Progenitor cell of endocrine pancreas (in vitro differentiated cells): ENCODE measurements around the gene JPT1. TPM values are rescaled to one million over a fixed set of nuclear protein-coding genes. Genes with fewer than 3 reads are reported as not detected.

Source experiments
- DNase-seq: peaks from one replicate; pipeline ENCODE4 v3.0.0; 2021; ENCODE audit warnings: low spot score; ENCODE audit not compliant: unreplicated experiment
- H3K27ac Mint-ChIP-seq: 2 replicates; pipeline ENCODE4 v1.8.0; 2021; ENCODE audit warnings: mild to moderate bottlenecking, moderate library complexity, mixed read lengths
- H3K27me3 Mint-ChIP-seq: 2 replicates; pipeline ENCODE4 v1.8.0; 2021; ENCODE audit warnings: mixed read lengths
- H3K36me3 Mint-ChIP-seq: 2 replicates; pipeline ENCODE4 v1.8.0; 2022; ENCODE audit warnings: mixed read lengths; ENCODE audit not compliant: insufficient read depth
- H3K4me1 Mint-ChIP-seq: 2 replicates; pipeline ENCODE4 v1.8.0; 2021; ENCODE audit warnings: low read depth, mixed read lengths
- H3K4me3 Mint-ChIP-seq: 2 replicates; pipeline ENCODE4 v1.8.0; 2021; ENCODE audit warnings: low read depth, mild to moderate bottlenecking, moderate library complexity, mixed read lengths
- H3K9me3 Mint-ChIP-seq: 2 replicates; pipeline ENCODE4 v1.8.0; 2021; ENCODE audit warnings: low read depth, mixed read lengths
- total RNA-seq: library from RNA; stranded (reverse); gene quantifications from 2 replicates; pipeline ENCODE4 v1.2.1, GENCODE V29; 2021
- TF ChIP-seq, protein P1 (sequence below): fragments of 200-600 bp; sonication (generic); IDR thresholded peaks from one replicate; pipeline ENCODE4 v1.5.0; 2021; ENCODE audit warnings: antibody characterized with exemption, mild to moderate bottlenecking; ENCODE audit not compliant: unreplicated experiment

JPT1 gene
- total RNA-seq, 1 donor from 2014 or later: 202 TPM

DNA sequence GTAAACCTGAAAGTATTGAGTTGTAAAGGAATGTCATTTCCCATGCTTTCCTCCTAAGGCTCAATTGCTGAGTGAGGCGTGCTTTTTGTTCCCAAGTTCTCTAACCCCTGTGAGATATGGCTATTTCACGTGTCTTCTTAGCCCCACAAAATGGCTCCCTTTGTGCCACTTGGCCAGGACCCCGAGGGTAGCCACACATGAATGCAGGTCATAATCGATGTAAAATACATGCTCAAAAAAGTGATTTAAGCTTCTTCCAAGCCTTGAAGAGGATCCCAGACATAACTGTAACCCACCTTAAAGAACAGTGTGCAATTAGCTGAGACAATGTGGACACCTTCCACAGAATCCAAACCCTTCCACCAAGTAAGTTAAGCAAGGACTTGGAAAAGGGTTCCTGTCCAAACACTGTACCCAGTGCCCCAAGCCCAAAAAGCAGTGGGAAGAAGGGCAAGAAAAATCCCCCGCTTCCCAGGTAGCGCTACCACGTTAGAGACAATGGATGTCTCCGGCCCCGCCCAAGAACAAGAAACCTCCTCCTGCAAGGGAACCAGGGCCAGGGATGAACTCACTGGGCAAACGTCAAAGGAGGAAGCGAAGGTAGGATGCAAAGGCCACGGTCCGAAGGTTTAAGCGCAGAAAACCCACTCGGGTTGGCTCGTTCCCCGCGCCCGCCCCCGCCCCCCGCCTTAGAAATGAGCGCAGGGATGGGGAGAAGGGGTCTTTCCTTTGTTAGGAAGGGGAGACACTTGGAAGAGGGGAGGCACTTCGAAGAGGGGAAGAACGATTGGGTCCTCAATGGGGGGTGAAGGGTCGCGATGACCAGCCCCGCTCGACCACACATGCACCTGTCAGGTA is 1.2 kb downstream of the JPT1 start:
- Mint-ChIP-seq H3K27me3 (no peaks in the 10 kb centered on the region), H3K36me3 (peaks cover 9% of the 10 kb centered on the region), H3K4me1 (peaks cover 21% of the 10 kb centered on the region), H3K9me3 (no peaks in the 10 kb centered on the region), H3K27ac (peak overlapping the region; percentile 96), H3K4me3 (peak overlapping the region; percentile 97)
- TF ChIP-seq, protein P1, sequence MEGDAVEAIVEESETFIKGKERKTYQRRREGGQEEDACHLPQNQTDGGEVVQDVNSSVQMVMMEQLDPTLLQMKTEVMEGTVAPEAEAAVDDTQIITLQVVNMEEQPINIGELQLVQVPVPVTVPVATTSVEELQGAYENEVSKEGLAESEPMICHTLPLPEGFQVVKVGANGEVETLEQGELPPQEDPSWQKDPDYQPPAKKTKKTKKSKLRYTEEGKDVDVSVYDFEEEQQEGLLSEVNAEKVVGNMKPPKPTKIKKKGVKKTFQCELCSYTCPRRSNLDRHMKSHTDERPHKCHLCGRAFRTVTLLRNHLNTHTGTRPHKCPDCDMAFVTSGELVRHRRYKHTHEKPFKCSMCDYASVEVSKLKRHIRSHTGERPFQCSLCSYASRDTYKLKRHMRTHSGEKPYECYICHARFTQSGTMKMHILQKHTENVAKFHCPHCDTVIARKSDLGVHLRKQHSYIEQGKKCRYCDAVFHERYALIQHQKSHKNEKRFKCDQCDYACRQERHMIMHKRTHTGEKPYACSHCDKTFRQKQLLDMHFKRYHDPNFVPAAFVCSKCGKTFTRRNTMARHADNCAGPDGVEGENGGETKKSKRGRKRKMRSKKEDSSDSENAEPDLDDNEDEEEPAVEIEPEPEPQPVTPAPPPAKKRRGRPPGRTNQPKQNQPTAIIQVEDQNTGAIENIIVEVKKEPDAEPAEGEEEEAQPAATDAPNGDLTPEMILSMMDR: no peak
- DNase-seq: no peak

DNA sequence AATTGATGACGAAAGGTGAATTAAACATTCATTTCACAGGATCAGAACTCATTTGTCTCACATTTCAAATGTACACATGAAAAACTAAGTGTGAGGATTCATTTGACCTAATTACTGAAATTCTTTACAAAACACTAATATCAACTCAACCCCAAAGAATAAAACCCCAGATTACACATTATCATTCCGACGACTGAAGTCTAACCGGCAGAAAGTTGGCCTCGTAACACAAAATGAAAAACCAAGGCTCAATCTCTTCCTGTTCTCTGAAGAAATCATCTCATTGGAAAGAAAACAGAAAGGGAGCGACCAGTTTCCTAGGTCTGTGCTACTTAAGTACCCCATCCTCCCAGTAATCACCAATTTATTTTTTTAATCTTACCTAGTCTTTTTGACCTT is 1.8 kb downstream of the JPT1 start:
- H3K36me3 Mint-ChIP-seq: peaks cover 15% of the 10 kb centered on the region
- no peaks in the 10 kb centered on the region for H3K9me3 Mint-ChIP-seq
- H3K27me3 Mint-ChIP-seq: no peaks in the 10 kb centered on the region
- peak overlapping the region; percentile 96 for H3K27ac Mint-ChIP-seq
- DNase-seq: no peak
- H3K4me1 Mint-ChIP-seq: peaks cover 21% of the 10 kb centered on the region
- TF ChIP-seq, protein P1: no peak
- peak overlapping the region; percentile 97 for H3K4me3 Mint-ChIP-seq

DNA sequence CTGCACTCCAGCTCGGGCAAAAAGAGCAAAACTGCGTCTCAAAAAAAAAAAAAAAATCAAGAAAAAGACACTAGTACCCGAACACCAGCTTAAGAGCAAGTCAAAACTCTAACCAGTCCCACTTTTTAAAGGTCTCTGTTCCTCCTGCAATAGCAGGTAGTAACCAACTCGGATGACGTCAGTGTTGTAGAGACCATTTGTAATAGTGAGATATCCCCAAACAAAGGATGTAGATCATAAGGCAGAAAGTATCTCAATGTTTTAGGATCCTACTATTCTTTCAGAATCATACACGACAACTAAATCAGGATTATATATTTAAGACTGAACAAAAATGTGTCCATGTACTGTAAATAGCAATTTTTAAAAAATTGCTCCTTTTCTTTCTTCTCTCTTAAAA is 2.4 kb downstream of the JPT1 start:
- H3K27me3 Mint-ChIP-seq: no peaks in the 10 kb centered on the region
- H3K4me3 Mint-ChIP-seq: peak overlapping the region; percentile 97
- no peaks in the 10 kb centered on the region for H3K9me3 Mint-ChIP-seq
- peak overlapping the region; percentile 96 for H3K27ac Mint-ChIP-seq
- peaks cover 22% of the 10 kb centered on the region for H3K4me1 Mint-ChIP-seq
- TF ChIP-seq, protein P1: no peak
- DNase-seq: no peak
- H3K36me3 Mint-ChIP-seq: peaks cover 21% of the 10 kb centered on the region

DNA sequence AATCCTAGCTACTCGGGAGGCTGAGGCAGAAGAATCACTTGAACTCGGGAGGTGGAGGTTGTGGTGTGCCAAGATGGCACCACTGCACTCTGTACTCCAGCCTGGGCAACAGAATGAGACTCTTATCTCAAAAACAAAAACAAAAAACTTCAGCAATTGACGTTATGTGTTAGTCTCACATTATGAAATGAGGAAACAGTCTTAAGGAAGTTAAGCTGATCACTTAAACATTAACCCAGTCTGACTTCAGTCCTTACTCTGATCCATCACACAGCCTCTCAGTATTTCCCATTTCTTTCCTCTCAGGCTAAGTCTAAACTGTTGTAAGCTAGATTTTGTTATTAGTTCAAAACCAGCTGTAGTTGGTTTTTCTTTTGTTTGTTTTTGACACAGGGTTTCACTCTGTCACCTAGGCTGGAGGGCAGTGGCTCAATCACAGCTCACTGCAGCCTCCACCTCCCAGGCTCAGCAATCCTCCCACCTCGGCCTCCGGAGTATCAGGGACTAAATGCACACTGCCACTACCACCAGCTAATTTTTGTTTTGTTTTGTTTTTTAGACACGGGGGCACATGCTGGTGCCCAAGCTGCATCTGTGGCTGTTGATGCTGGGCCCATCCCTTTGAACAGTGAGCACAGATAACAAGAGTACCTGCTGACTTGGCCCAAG is 6.3 kb downstream of the JPT1 start:
- no peak overlapping the region for H3K4me3 Mint-ChIP-seq
- TF ChIP-seq, protein P1: no peak
- H3K36me3 Mint-ChIP-seq: peaks cover 38% of the 10 kb centered on the region

DNA sequence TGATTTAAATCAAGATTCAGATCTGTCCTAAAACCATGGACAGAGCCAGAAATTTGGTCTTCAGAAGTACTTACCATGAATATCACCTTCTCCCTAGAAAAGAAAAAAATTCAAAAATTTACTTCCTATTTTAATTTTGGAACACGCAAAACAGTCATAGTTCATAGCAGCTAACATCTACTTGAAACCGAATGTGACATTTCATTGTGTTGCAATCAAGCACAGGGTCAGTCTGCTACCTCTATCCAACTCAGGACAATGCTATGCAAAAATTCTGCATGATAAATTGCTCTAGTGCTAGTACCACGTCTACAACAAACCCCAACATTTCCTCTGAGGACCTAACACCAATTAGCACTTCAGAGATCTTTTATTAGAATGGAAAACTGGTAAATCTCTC is 7.7 kb downstream of the JPT1 start:
- Mint-ChIP-seq H3K27ac (peak overlapping the region; percentile 79), H3K27me3 (no peaks in the 10 kb centered on the region), H3K9me3 (no peaks in the 10 kb centered on the region), H3K4me1 (peaks cover 6% of the 10 kb centered on the region), H3K36me3 (peaks cover 41% of the 10 kb centered on the region), H3K4me3 (no peak overlapping the region)
- no peak for DNase-seq
- TF ChIP-seq, protein P1: no peak

More for the DNA sequence above, 6.3 kb downstream of the JPT1 start:
- no peak for DNase-seq
- no peaks in the 10 kb centered on the region for H3K27me3 Mint-ChIP-seq
- peak overlapping the region; percentile 74 for H3K27ac Mint-ChIP-seq
- H3K9me3 Mint-ChIP-seq: no peaks in the 10 kb centered on the region
- peaks cover 18% of the 10 kb centered on the region for H3K4me1 Mint-ChIP-seq
